Spleen (tissue), 7 donors: Measurements from ENCODE around the gene ITPRID2.

ENCODE experiments used
- POLR2A ChIP-seq, 3 donors: fragments of 450-650 bp; IDR thresholded peaks; one replicate each; pipeline ENCODE4 v1.5.1; 2017; ENCODE audit warnings: antibody characterized with exemption in 3 of 3, mild to moderate bottlenecking in 1 of 3
- TF ChIP-seq, protein P1 (sequence below), 11 experiments: fragments of 200-600 bp in 7 of 11; fragments of 450-650 bp in 4 of 11; sonication (generic) in 4 of 11; IDR thresholded peaks in 8 of 11; conservative IDR thresholded peaks in 3 of 11; 1 replicate in 7 of 11; 2 replicates in 4 of 11; pipeline versions ENCODE4 v1.4.0 to v1.8.0; 2016 to 2021; ENCODE audit warnings: antibody characterized with exemption in 11 of 11, inconsistent platforms in 4 of 11, mild to moderate bottlenecking in 1 of 11
- donor health status: DM: no; HTN: no; CAD: no; lungs with moderate emphysema.
- donor health status: DM: no; HTN: no; CAD: no.
- donor health status: DM: no; HTN: no; CAD: no.

GRCh38 chr2:181911830-181912229, 20.3 kb downstream of the ITPRID2 start:
- TF ChIP-seq, protein P1, sequence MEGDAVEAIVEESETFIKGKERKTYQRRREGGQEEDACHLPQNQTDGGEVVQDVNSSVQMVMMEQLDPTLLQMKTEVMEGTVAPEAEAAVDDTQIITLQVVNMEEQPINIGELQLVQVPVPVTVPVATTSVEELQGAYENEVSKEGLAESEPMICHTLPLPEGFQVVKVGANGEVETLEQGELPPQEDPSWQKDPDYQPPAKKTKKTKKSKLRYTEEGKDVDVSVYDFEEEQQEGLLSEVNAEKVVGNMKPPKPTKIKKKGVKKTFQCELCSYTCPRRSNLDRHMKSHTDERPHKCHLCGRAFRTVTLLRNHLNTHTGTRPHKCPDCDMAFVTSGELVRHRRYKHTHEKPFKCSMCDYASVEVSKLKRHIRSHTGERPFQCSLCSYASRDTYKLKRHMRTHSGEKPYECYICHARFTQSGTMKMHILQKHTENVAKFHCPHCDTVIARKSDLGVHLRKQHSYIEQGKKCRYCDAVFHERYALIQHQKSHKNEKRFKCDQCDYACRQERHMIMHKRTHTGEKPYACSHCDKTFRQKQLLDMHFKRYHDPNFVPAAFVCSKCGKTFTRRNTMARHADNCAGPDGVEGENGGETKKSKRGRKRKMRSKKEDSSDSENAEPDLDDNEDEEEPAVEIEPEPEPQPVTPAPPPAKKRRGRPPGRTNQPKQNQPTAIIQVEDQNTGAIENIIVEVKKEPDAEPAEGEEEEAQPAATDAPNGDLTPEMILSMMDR (IDR thresholded peaks at IDR 0.05 in 8 of 11, conservative IDR thresholded peaks at IDR 0.05 in 3 of 11), result no peak
- TF ChIP-seq POLR2A (IDR thresholded peaks at IDR 0.05), result no peak
